ENCODE data around the gene PPFIBP1.

The PPFIBP1 gene

DNA sequence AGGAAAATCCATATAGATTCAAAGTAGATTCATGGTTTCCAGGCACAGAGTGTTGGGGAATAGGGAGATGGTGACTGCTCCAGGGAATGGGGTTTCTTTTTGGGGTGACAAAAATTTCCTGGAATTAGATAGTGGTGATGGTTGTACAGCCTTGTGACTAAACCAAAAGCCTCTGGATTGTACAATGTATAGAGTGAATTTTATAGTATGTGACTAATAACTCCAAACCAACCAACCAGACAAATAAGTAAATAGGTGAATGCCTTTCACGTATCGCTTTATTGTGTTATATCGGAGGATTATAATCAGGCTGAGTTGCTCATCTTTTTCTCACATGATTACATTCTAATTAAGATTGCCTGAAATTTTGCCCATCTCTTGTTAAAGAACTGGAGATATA, 24.6 kb upstream of the PPFIBP1 start:
- no peak for TF ChIP-seq CTCF (IDR thresholded peaks at IDR 0.05; ENCODE audit: extremely low read depth, insufficient read depth, missing control alignments)
- in situ Hi-C loops (cut with MboI; ENCODE audit: low pct_unique_long_range_greater_than_20kb, low sequenced_read_pairs, unreplicated experiment) = no loop called here
- DNase-seq (ENCODE audit: low spot score) = no peak

GRCh38 chr12:27500546-27500945, 23.5 kb upstream of the PPFIBP1 start:
- DNase-seq (ENCODE audit: low spot score) = no peak
- in situ Hi-C loops (cut with MboI; ENCODE audit: low pct_unique_long_range_greater_than_20kb, low sequenced_read_pairs, unreplicated experiment) = no loop called here
- no peak for TF ChIP-seq CTCF (IDR thresholded peaks at IDR 0.05; ENCODE audit: extremely low read depth, insufficient read depth, missing control alignments)

- no peak for DNase-seq (ENCODE audit: low spot score)
- in situ Hi-C loops (cut with MboI; ENCODE audit: low pct_unique_long_range_greater_than_20kb, low sequenced_read_pairs, unreplicated experiment) = no loop called here
- TF ChIP-seq CTCF (IDR thresholded peaks at IDR 0.05; ENCODE audit: extremely low read depth, insufficient read depth, missing control alignments) = no peak
These were observed 22.0 kb upstream of the PPFIBP1 start for GRCh38 chr12:27502021-27502435.

DNA sequence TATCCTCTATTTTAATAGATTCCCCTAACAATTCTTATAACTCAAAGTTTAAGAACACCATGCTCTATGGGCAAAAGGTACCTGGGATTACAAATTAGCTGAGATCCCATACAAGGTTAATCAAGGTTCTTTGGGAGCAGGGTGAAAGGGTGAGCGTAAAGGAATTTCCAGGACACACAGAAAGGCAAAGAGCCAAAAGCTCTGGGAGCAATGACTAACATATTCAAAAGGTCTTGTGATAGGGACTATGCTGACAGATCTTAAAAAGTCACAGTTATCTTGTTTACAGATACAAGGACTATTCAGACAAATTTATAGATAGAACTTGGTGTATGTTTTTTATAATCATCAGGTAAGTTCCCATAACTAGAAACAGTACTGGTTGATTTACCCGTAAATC, 19.5 kb upstream of the PPFIBP1 start:
- no peak for TF ChIP-seq CTCF (IDR thresholded peaks at IDR 0.05; ENCODE audit: extremely low read depth, insufficient read depth, missing control alignments)
- in situ Hi-C loops (cut with MboI; ENCODE audit: low pct_unique_long_range_greater_than_20kb, low sequenced_read_pairs, unreplicated experiment) = no loop called here
- DNase-seq (ENCODE audit: low spot score) = no peak

- DNase-seq (ENCODE audit: low spot score) = no peak
- in situ Hi-C loops (cut with MboI; ENCODE audit: low pct_unique_long_range_greater_than_20kb, low sequenced_read_pairs, unreplicated experiment) = no loop called here
- TF ChIP-seq CTCF (IDR thresholded peaks at IDR 0.05; ENCODE audit: extremely low read depth, insufficient read depth, missing control alignments) = no peak
These were observed 18.9 kb upstream of the PPFIBP1 start for GRCh38 chr12:27505109-27505508.

DNA sequence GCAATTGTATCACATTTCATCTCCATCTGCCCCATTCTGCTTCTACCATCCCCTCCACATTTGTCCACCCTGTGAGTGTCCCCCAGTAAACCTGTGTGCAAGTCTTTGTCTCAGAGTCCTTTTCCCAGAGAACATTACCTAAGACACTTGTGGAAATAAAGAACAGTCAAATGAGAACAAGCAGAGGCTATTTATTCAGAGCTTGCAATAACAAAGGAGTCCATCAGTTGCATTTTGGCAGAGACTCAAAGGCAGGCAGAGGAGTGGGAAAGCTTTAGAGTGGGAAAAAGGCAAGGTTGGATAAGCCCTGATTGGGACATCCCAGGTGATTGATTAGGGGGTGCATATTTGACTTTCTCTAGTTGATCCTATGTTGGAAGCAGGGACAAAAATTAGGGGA, 18.2 kb upstream of the PPFIBP1 start:
- DNase-seq (ENCODE audit: low spot score) = no peak
- no peak for TF ChIP-seq CTCF (IDR thresholded peaks at IDR 0.05; ENCODE audit: extremely low read depth, insufficient read depth, missing control alignments)
- in situ Hi-C loops (cut with MboI; ENCODE audit: low pct_unique_long_range_greater_than_20kb, low sequenced_read_pairs, unreplicated experiment) = no loop called here

DNA sequence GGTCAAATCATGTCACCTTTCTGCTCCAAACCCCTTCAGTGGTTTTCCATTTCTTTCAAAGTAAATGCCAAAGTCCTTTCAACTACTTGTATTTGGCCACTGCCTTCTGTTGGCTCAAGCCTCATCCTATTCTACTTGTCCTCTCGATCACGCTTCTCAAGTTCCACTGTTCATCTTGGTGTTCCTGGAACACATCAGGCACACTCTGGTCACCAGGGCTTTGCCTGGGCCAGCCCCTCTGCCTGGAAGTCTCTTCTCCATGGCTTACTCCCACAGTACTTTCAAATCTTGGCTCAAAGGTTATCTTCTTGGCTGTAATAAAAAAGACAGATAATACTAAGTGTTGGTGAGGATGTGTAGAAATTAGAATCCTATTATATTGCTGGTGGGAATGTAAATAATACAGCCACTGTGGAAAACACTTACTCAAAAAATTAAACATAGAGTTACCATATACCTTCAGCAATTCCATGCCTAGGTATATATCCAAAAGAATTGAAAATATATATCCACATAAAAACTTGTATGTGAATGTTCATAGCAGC, 17.3 kb upstream of the PPFIBP1 start:
- TF ChIP-seq CTCF (IDR thresholded peaks at IDR 0.05; ENCODE audit: extremely low read depth, insufficient read depth, missing control alignments) = no peak
- no peak for DNase-seq (ENCODE audit: low spot score)
- in situ Hi-C loops (cut with MboI; ENCODE audit: low pct_unique_long_range_greater_than_20kb, low sequenced_read_pairs, unreplicated experiment) = no loop called here

Data from GM13977 (cell line).